GM18907 (cell line): ENCODE measurements around the gene FAM200C.
"Not testable (repeated sequence)": the region's sequence is repeated elsewhere in the genome, so short reads cannot be mapped to it uniquely, and the experiment has no call there.

Experiments used
- ATAC-seq: cut with Tn5 transposase; IDR thresholded peaks from one replicate; pipeline ENCODE4 v1.9.1; 2021; ENCODE audit warnings: mild to moderate bottlenecking, moderate library complexity; ENCODE audit not compliant: unreplicated experiment

The FAM200C gene

GRCh38 chr5:160399402-160400353 lies at the start of gene FAM200C:
TSS of gene FAM200C (minus strand) at chr5:160400054. CDS start at chr5:160395490, 4,564 bp downstream.
- peak; percentile 91 for ATAC-seq

- no peak for ATAC-seq
These were observed 49.6 kb upstream of the FAM200C start for GRCh38 chr5:160449458-160449857.

- no peak for ATAC-seq
These were observed 49.0 kb upstream of the FAM200C start for GRCh38 chr5:160448886-160449285.

- ATAC-seq, result no peak
These were observed 45.9 kb upstream of the FAM200C start for GRCh38 chr5:160445751-160446150.

GRCh38 chr5:160445132-160445531 lies 45.3 kb upstream of the FAM200C start:
- peak; percentile 53 for ATAC-seq

GRCh38 chr5:160444407-160444806 lies 44.6 kb upstream of the FAM200C start:
- ATAC-seq, result no peak

GRCh38 chr5:160442824-160443431 lies 43.1 kb upstream of the FAM200C start:
- ATAC-seq, result peak; percentile 26

GRCh38 chr5:160441311-160441781 lies 41.5 kb upstream of the FAM200C start:
- peak; percentile 38 for ATAC-seq

- ATAC-seq, result peak; percentile 67
These were observed 39.3 kb upstream of the FAM200C start for GRCh38 chr5:160439205-160439600.

- ATAC-seq, result peak; percentile 36
These were observed 38.7 kb upstream of the FAM200C start for GRCh38 chr5:160438316-160439204.

- ATAC-seq, result no peak
These were observed 37.4 kb upstream of the FAM200C start for GRCh38 chr5:160437271-160437670.

GRCh38 chr5:160436661-160437060 lies 36.8 kb upstream of the FAM200C start:
- ATAC-seq, result not testable (repeated sequence)

GRCh38 chr5:160436017-160436416 lies 36.2 kb upstream of the FAM200C start:
- no peak for ATAC-seq

- ATAC-seq, result no peak
These were observed 35.7 kb upstream of the FAM200C start for GRCh38 chr5:160435532-160435931.

- ATAC-seq, result peak; percentile 82
These were observed 34.2 kb upstream of the FAM200C start for GRCh38 chr5:160434022-160434531.

- ATAC-seq, result no peak
These were observed 32.9 kb upstream of the FAM200C start for GRCh38 chr5:160432787-160433186.

- peak; percentile 45 for ATAC-seq
These were observed 32.3 kb upstream of the FAM200C start for GRCh38 chr5:160432196-160432595.

- no peak for ATAC-seq
These were observed 27.8 kb upstream of the FAM200C start for GRCh38 chr5:160427607-160428006.

- ATAC-seq, result no peak
These were observed 23.2 kb upstream of the FAM200C start for GRCh38 chr5:160423099-160423498.

- peak; percentile 73 for ATAC-seq
These were observed 21.9 kb upstream of the FAM200C start, which contains the start of gene PTTG1 for GRCh38 chr5:160421625-160422258. TSS of gene PTTG1 (plus strand) at chr5:160421855. CDS start at chr5:160422313, 458 bp downstream.
